ENCODE data around the gene MPPE1. TPM values are rescaled to one million over a fixed set of nuclear protein-coding genes. Genes with fewer than 3 reads are reported as not detected.
A peak's percentile ranks its signal among the peaks of the same experiment; 100 is the strongest.
"Not testable (repeated sequence)": the region's sequence is repeated elsewhere in the genome, so short reads cannot be mapped to it uniquely, and the experiment has no call there.

The MPPE1 gene
- total and polyA plus RNA-seq, 4 donors, result 30.2 to 82.4 (median 57.2) TPM

DNA sequence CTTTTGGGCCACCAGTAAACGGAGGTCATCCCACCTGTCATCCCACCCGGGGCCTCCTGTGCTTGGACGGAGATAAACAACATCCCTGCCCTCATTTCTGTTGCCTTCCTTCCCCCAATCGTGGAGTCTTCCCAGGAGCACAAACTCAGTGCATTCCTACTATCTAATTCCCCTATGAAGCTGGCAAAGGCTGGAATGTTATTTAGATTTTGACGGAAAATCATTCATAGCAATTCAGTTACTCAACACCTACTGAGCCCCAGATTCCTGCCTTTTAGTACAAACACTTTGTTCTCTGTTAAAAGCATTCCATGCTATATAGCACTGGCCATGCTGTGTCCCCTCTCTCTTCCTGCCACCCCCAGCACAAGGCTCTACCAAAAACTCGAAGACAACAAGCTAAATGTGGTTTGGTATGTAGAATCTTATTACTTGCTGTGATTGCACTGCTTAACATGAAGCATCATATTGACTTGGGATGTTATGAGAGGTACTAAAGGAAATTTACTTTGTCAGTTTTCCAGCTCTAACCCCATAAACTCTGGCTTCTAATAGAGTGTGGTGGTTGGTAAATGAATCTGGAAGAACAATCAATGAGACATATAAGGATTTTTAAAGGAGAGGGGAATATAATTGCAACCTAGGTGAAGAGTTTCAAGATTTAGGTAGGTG, 40.9 kb upstream of the MPPE1 start:
- WGBS (ENCODE audit: insufficient coverage), result 76% methylated on average over 3 of the region's 6 CpGs
- peak in 1 of 6 donors; percentile 11 for DNase-seq (ENCODE audit: low read depth in 4 of 6, low spot score in 6 of 6)
- peaks cover 22% of the 10 kb centered on the region for H3K4me1 ChIP-seq (ENCODE audit: control insufficient read depth, insufficient read depth, low read length)
- H3K27me3 ChIP-seq (ENCODE audit: control insufficient read depth, insufficient read depth, low read length), result peaks cover 7% of the 10 kb centered on the region
- H3K4me3 ChIP-seq (ENCODE audit: low read depth, low read length), result no peak overlapping the region
- H3K9me3 ChIP-seq (ENCODE audit: control insufficient read depth, insufficient read depth, low read length), result no peaks in the 10 kb centered on the region
- no peaks in the 10 kb centered on the region for H3K36me3 ChIP-seq (ENCODE audit: control insufficient read depth, insufficient read depth, low read length)
- no peak overlapping the region for H3K27ac ChIP-seq (ENCODE audit: low read depth, low read length)

- Histone ChIP-seq H3K4me3 (ENCODE audit: low read depth, low read length) (peak overlapping the region; percentile 44), H3K27me3 (ENCODE audit: control insufficient read depth, insufficient read depth, low read length) (peaks cover 7% of the 10 kb centered on the region), H3K27ac (ENCODE audit: low read depth, low read length) (peak overlapping the region; percentile 69), H3K4me1 (ENCODE audit: control insufficient read depth, insufficient read depth, low read length) (peaks cover 22% of the 10 kb centered on the region), H3K36me3 (ENCODE audit: control insufficient read depth, insufficient read depth, low read length) (no peaks in the 10 kb centered on the region), H3K9me3 (ENCODE audit: control insufficient read depth, insufficient read depth, low read length) (no peaks in the 10 kb centered on the region)
- DNase-seq (ENCODE audit: low read depth in 4 of 6, low spot score in 6 of 6), result peak in 5 of 6 donors; percentile 27 to 88 (median 54)
- 6% methylated on average over 50 of the region's 55 CpGs for WGBS (ENCODE audit: insufficient coverage)
Observed at GRCh38 chr18:11947214-11948191, 39.4 kb upstream of the MPPE1 start.

GRCh38 chr18:11946756-11947155, 38.6 kb upstream of the MPPE1 start:
- WGBS (ENCODE audit: insufficient coverage), result 80% methylated on average over 1 of the region's 3 CpGs
- H3K4me3 ChIP-seq (ENCODE audit: low read depth, low read length), result peak overlapping the region; percentile 44
- peak overlapping the region; percentile 69 for H3K27ac ChIP-seq (ENCODE audit: low read depth, low read length)
- peak in 1 of 6 donors; percentile 45 for DNase-seq (ENCODE audit: low read depth in 4 of 6, low spot score in 6 of 6)
- peaks cover 7% of the 10 kb centered on the region for H3K27me3 ChIP-seq (ENCODE audit: control insufficient read depth, insufficient read depth, low read length)
- no peaks in the 10 kb centered on the region for H3K36me3 ChIP-seq (ENCODE audit: control insufficient read depth, insufficient read depth, low read length)
- H3K9me3 ChIP-seq (ENCODE audit: control insufficient read depth, insufficient read depth, low read length), result no peaks in the 10 kb centered on the region
- peaks cover 22% of the 10 kb centered on the region for H3K4me1 ChIP-seq (ENCODE audit: control insufficient read depth, insufficient read depth, low read length)

- not testable (repeated sequence) for H3K4me3 ChIP-seq (ENCODE audit: low read depth, low read length); H3K36me3 ChIP-seq (ENCODE audit: control insufficient read depth, insufficient read depth, low read length); DNase-seq (ENCODE audit: low read depth in 4 of 6, low spot score in 6 of 6); H3K27me3 ChIP-seq (ENCODE audit: control insufficient read depth, insufficient read depth, low read length); H3K9me3 ChIP-seq (ENCODE audit: control insufficient read depth, insufficient read depth, low read length); H3K27ac ChIP-seq (ENCODE audit: low read depth, low read length)
- WGBS (ENCODE audit: insufficient coverage), result 88% methylated on average over 11 of the region's 22 CpGs
- H3K4me1 ChIP-seq (ENCODE audit: control insufficient read depth, insufficient read depth, low read length), result peaks cover 20% of the 10 kb centered on the region
Observed at GRCh38 chr18:11945834-11946659, 37.9 kb upstream of the MPPE1 start.

GRCh38 chr18:11944786-11945185, 36.7 kb upstream of the MPPE1 start:
- 100% methylated on average over 3 of the region's 5 CpGs for WGBS (ENCODE audit: insufficient coverage)

GRCh38 chr18:11944252-11944651, 36.1 kb upstream of the MPPE1 start:
- Histone ChIP-seq H3K9me3 (ENCODE audit: control insufficient read depth, insufficient read depth, low read length) (no peaks in the 10 kb centered on the region), H3K4me3 (ENCODE audit: low read depth, low read length) (no peak overlapping the region), H3K36me3 (ENCODE audit: control insufficient read depth, insufficient read depth, low read length) (no peaks in the 10 kb centered on the region), H3K27me3 (ENCODE audit: control insufficient read depth, insufficient read depth, low read length) (peaks cover 7% of the 10 kb centered on the region), H3K27ac (ENCODE audit: low read depth, low read length) (no peak overlapping the region), H3K4me1 (ENCODE audit: control insufficient read depth, insufficient read depth, low read length) (peaks cover 20% of the 10 kb centered on the region)
- no peak for DNase-seq (ENCODE audit: low read depth in 4 of 6, low spot score in 6 of 6)
- WGBS (ENCODE audit: insufficient coverage), result 86% methylated on average over 1 of the region's 4 CpGs

More at GRCh38 chr18:11944786-11945185, 36.7 kb upstream of the MPPE1 start:
- Histone ChIP-seq H3K9me3 (ENCODE audit: control insufficient read depth, insufficient read depth, low read length) (no peaks in the 10 kb centered on the region), H3K4me3 (ENCODE audit: low read depth, low read length) (no peak overlapping the region), H3K4me1 (ENCODE audit: control insufficient read depth, insufficient read depth, low read length) (peaks cover 20% of the 10 kb centered on the region), H3K27ac (ENCODE audit: low read depth, low read length) (no peak overlapping the region), H3K36me3 (ENCODE audit: control insufficient read depth, insufficient read depth, low read length) (no peaks in the 10 kb centered on the region), H3K27me3 (ENCODE audit: control insufficient read depth, insufficient read depth, low read length) (peaks cover 7% of the 10 kb centered on the region)
- no peak for DNase-seq (ENCODE audit: low read depth in 4 of 6, low spot score in 6 of 6)

GRCh38 chr18:11943551-11943950, 35.4 kb upstream of the MPPE1 start:
- Histone ChIP-seq H3K27me3 (ENCODE audit: control insufficient read depth, insufficient read depth, low read length) (peaks cover 7% of the 10 kb centered on the region), H3K9me3 (ENCODE audit: control insufficient read depth, insufficient read depth, low read length) (no peaks in the 10 kb centered on the region), H3K36me3 (ENCODE audit: control insufficient read depth, insufficient read depth, low read length) (no peaks in the 10 kb centered on the region), H3K4me3 (ENCODE audit: low read depth, low read length) (no peak overlapping the region), H3K4me1 (ENCODE audit: control insufficient read depth, insufficient read depth, low read length) (peaks cover 20% of the 10 kb centered on the region), H3K27ac (ENCODE audit: low read depth, low read length) (no peak overlapping the region)
- DNase-seq (ENCODE audit: low read depth in 4 of 6, low spot score in 6 of 6), result no peak
- WGBS (ENCODE audit: insufficient coverage), result 67% methylated on average over 5 of the region's 6 CpGs

- no peak for DNase-seq (ENCODE audit: low read depth in 4 of 6, low spot score in 6 of 6)
- Histone ChIP-seq H3K27me3 (ENCODE audit: control insufficient read depth, insufficient read depth, low read length) (no peaks in the 10 kb centered on the region), H3K9me3 (ENCODE audit: control insufficient read depth, insufficient read depth, low read length) (no peaks in the 10 kb centered on the region), H3K36me3 (ENCODE audit: control insufficient read depth, insufficient read depth, low read length) (no peaks in the 10 kb centered on the region), H3K27ac (ENCODE audit: low read depth, low read length) (no peak overlapping the region), H3K4me3 (ENCODE audit: low read depth, low read length) (no peak overlapping the region), H3K4me1 (ENCODE audit: control insufficient read depth, insufficient read depth, low read length) (peaks cover under 1% of the 10 kb centered on the region)
- WGBS (ENCODE audit: insufficient coverage), result no CpG with 5 or more reads among the region's 2 CpGs
Observed at GRCh38 chr18:11940956-11941355, 32.8 kb upstream of the MPPE1 start.

DNA sequence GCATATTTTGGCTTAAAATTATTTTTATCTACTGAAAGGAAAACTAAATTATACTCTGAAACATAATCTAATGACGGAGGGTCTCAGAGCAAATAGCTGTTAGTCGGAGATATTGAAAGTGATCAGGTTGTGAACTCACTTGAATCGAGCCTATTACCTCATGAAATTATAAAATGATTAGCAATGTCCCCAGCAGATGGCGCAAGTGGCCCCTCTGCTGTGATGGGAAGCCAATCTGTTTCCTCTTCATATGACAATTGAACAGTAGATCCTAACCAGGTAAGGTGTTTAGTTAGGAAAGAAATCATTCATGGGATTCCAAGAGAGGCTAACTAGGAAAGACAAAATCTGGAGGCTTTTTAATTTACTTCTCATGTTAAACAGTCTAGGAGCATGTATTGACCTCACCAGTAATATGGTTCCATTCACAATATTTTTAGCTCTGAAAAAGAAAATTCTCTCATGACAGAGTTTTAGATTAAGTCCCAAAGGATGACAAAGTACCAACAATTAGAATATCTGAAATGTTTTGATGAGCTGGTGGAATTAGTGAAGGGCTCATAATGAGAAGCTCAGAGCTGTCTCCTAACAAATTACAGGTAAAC, 29.9 kb upstream of the MPPE1 start:
- Histone ChIP-seq H3K27ac (ENCODE audit: low read depth, low read length) (no peak overlapping the region), H3K27me3 (ENCODE audit: control insufficient read depth, insufficient read depth, low read length) (no peaks in the 10 kb centered on the region), H3K4me3 (ENCODE audit: low read depth, low read length) (no peak overlapping the region), H3K4me1 (ENCODE audit: control insufficient read depth, insufficient read depth, low read length) (no peaks in the 10 kb centered on the region), H3K9me3 (ENCODE audit: control insufficient read depth, insufficient read depth, low read length) (no peaks in the 10 kb centered on the region), H3K36me3 (ENCODE audit: control insufficient read depth, insufficient read depth, low read length) (no peaks in the 10 kb centered on the region)
- WGBS (ENCODE audit: insufficient coverage), result no CpG with 5 or more reads among the region's 4 CpGs
- peak in 5 of 6 donors; percentile 57 to 93 (median 68) for DNase-seq (ENCODE audit: low read depth in 4 of 6, low spot score in 6 of 6)

Data from spinal cord (tissue), 10 donors.